Measurements from ENCODE around the gene ATG12. TPM values are rescaled to one million over a fixed set of nuclear protein-coding genes. Genes with fewer than 3 reads are reported as not detected.
"Not testable (repeated sequence)": the region's sequence is repeated elsewhere in the genome, so short reads cannot be mapped to it uniquely, and the experiment has no call there.

Gene ATG12
- 41.1 and 43.4 TPM in 2 replicates for total RNA-seq

GRCh38 chr5:115841382-115842088 lies at the start of gene ATG12, which contains the start of gene AP3S1:
Gene ATG12, minus strand, starts transcription at chr5:115841565. Its CDS starts 13 bp downstream, at chr5:115841552.
Gene AP3S1, plus strand, starts transcription at chr5:115841935. Its CDS starts 103 bp downstream, at chr5:115842038.
- intact Hi-C loops (cut with micrococcal nuclease): loop anchor here (1.0 to 5.0 kb wide), 10 partner anchors 10 to 743 kb away; partner anchors contain the start of genes CCDC112, COMMD10, FEM1C and PGGT1B

DNA sequence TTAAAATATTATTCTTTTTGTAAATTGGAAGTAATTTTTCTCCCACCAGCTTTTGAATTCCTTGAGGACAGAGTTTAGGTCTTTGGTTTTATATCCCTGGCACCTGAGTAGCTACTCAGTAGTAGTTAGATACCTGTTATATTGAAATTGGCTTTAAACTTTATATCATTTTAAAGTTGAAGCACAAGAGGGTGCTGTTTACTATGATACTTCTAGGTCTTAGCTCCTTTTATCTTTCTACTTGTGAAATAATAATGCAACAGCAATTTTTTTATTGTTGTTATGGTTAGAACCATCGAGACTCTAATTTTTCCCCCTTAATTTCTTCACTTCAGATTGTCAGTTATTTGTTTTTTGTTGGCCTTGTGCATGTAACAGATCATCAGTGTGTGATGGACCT lies 46.7 kb upstream of the ATG12 start:
- intact Hi-C loops (cut with micrococcal nuclease): loop anchor here (1.0 kb wide), 1 partner anchor 180 kb away; no protein-coding TSS in a partner anchor

DNA sequence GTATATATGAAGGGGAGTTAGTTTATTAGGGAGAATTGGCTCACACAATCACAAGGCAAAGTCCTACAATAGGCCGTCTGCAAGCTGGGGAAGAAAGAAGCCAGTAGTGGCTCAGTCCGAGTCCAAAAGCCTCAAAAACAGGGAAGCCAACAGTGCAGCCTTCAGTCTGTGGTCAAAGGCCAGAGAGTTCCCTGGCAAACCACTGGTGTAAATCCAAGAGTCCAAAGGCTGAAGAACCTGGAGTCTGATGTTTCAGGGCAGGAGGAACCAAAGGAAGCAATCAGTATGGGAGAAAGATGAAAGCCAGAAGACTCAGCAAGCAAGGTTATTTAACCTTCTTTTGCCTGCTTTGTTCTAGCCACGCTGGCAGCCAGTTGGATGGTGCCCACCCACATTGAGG lies 43.8 kb upstream of the ATG12 start:
- intact Hi-C loops (cut with micrococcal nuclease): not testable (repeated sequence)

- intact Hi-C loops (cut with micrococcal nuclease): no loop called here
These were observed 43.3 kb upstream of the ATG12 start for GRCh38 chr5:115884704-115885103.

DNA sequence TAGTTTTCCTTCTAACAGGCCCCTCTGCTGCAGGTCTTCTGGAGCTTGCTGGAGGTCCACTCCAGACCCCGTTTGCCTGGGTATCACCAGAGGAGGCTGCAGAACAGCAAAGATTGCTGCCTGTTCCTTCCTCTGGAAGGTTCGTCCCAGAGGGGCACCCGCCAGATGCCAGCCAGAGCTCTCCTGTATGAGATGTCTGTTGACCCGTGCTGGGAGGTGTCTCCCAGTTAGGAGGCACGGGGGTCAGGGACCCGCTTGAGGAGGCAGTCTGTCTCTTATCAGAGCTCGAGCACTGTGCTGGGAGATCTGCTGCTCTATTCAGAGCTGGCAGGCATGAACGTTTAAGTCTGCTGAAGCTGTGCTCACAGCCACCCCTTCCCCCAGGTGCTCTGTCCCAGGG lies 41.1 kb upstream of the ATG12 start:
- intact Hi-C loops (cut with micrococcal nuclease): not testable (repeated sequence)

DNA sequence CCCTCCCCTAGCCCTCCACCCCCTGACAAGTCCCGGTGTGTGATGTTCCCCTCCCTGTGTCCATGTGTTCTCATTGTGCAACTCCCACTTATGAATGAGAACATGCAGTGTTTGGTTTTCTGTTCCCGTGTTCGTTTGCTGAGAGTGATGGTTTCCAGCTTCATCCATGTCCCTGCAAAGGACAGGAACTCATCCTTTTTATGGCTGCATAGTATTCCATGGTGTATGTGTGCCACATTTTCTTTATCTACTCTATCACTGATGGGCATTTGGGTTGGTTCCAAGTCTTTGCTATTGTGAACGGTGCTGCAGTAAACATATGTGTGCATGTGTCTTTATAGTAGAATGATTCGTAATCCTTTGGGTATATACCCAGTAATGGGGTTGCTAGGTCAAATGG lies 36.0 kb upstream of the ATG12 start:
- intact Hi-C loops (cut with micrococcal nuclease): not testable (repeated sequence)

- intact Hi-C loops (cut with micrococcal nuclease): no loop called here
These were observed 34.1 kb upstream of the ATG12 start for GRCh38 chr5:115875447-115875846.

- intact Hi-C loops (cut with micrococcal nuclease): no loop called here
These were observed 32.0 kb upstream of the ATG12 start for GRCh38 chr5:115873392-115873791.

DNA sequence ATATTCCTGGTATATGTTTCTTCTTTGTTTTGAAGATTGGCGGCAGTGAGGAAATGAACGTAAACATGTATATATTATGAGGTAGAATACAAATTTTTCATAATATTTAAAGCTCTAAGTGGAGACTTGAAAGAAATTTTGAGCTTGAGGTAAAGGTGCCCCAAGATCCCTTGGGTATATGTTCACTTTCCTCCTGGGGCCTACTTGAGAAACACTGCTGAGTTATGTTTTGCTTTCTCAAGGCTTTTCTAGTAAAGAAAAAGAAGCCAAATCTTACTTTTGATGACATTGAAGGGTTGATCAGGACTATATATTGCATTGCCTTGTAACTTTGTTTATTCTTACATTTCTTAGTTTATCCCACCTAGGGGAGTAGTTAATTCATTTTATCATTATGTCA lies 31.1 kb upstream of the ATG12 start:
- intact Hi-C loops (cut with micrococcal nuclease): no loop called here

DNA sequence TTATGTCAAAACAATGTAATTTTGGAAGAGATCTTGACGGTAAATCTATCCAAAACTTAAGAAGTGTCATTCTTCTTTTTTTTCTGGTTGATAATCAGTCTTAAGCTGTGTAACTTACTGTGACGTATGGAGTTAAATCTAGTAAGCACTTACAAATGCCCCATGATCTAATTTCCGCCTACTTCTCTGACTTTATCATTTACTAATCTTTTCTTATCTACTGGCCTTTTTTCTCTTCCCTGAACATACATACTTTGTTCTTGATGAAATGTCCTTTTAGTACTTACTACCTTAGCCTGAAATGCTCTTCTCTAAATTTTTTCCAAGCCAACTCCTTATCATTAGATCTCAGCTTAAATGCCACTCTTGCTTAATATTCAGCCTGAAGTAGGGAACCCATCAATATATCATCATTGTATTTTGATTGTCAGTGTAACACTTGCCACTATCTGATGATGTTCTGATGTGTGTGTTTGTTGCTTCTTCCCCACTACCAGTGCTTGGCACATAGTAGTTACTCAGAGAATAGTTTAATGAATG lies 28.0 kb upstream of the ATG12 start:
- intact Hi-C loops (cut with micrococcal nuclease): no loop called here

DNA sequence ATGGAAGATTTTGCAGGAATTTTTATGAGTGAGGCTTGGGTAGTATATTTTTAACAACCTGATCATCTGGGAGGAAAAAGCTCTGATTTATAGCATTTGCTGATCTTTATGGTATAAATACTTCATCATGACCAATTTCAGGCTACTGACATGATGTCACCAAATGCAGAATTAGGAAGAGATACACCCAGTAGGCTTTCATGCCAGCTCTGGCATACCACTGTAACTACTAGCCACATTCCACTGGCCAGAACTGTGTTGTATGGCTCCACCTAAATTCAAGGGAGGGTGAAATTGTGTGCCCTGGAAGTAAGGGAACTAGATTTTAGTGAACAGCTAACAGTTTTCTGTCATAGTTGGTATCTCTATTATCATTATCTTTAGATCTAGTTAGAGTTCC lies 18.0 kb upstream of the ATG12 start:
- intact Hi-C loops (cut with micrococcal nuclease): no loop called here

GRCh38 chr5:115858396-115858795 lies 17.0 kb upstream of the ATG12 start:
- intact Hi-C loops (cut with micrococcal nuclease): no loop called here

DNA sequence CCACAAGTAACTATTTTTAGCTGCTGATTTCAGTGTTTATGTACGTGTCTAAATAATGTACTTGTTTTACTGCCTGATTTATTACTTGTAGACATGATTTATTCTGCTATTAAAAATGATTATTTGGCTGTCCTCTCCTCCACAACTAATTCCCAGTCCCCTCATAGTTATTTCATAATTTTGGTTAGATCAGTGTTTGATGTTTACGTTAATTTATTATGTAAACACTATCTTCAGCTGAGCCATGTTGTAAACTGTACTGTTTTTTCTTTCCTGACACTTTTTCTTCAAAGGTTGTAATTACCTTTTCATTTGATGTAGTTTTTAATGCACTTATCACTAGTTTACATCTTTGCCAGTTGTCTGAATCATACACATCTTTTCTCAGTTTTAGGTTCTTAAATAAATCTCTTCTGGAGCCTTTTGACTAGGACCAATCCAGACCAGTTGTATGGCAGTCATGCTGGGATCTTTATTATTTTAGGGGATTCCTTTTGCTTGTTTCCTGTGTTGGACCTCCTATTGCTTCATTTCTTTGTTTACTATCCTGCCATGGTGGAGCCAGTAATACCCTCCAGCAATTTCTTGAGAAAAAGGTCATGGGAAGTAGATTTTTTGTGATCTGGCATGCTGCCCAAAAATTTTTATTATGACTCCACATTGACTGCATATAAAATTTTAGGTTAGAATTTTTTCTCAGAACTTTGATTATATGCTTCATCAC lies 16.4 kb upstream of the ATG12 start:
- intact Hi-C loops (cut with micrococcal nuclease): no loop called here

DNA sequence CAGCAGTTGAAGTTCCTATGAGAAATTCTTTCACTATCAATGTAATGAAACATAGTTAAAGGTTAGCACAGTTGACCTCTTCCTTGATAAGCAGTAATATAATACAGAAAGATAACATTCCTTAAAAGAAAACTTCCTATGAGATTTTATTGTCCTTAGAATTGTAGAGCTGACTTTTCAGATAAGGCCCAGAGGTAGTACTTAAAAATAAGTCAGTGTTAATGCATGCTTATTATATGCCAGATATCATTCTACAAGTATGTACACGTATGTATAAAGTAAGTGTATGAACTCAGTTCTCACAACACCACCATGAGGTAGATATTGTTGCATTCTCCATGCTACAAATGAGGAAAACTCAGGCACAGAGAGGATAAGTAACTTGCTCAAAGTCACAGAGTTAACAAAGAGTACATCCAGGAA lies 15.7 kb upstream of the ATG12 start:
- intact Hi-C loops (cut with micrococcal nuclease): no loop called here

- intact Hi-C loops (cut with micrococcal nuclease): no loop called here
These were observed 14.6 kb upstream of the ATG12 start for GRCh38 chr5:115855959-115856358.

- intact Hi-C loops (cut with micrococcal nuclease): no loop called here
These were observed 12.8 kb upstream of the ATG12 start for GRCh38 chr5:115854139-115854538.

- intact Hi-C loops (cut with micrococcal nuclease): no loop called here
These were observed 9.5 kb upstream of the ATG12 start for GRCh38 chr5:115850744-115851416.

DNA sequence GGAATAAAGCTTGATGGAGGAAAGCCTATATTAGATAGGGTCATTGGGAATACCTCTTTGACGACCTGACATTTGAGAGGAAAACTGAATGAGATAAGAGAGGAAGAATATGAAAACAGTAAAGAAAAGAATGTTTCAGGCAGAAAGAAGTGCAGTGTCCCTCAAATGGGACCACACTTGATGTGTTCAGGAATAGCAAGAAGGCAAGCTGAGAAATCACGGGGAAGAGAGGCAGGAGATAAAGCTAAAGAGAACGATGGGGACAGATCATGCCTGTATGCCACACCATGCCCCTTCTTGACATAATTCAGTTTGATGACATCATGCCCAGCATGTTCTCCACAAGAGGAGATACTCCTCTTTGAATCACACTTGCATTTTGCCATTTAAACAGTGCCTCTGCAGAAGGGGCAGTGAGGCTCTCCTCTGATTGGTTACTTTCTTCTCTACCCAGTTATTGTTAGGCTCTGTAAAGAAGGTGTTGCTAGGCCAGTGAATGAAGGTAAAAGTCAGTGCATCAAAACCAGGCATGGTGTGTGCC lies 8.0 kb upstream of the ATG12 start:
- intact Hi-C loops (cut with micrococcal nuclease): no loop called here

DNA sequence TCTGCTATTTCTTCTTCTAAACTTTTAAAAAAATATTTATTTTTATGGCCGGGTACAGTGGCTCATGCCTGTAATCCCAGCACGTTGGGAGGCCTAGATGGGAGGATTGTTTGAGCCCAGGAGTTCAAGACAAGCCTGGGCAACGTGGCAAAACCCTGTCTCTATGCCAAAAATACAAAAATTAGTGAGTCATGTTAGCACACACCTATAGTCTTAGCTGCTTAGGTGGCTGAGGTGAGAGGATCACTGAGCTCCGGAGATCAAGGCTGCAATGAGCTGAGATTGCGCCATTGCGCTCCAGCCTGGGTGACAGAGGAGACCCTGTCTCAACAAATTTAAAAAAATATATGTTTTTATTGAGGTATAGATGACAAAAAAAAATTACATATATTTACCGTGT lies 5.9 kb upstream of the ATG12 start:
- intact Hi-C loops (cut with micrococcal nuclease): no loop called here

- intact Hi-C loops (cut with micrococcal nuclease): loop anchor here (5.0 kb wide), 1 partner anchor 467 kb away; no protein-coding TSS in a partner anchor
These were observed 3.0 kb upstream of the ATG12 start for GRCh38 chr5:115844321-115844817.
